Measurements from ENCODE around the gene CEND1. TPM values are rescaled to one million over a fixed set of nuclear protein-coding genes. Genes with fewer than 3 reads are reported as not detected.

Gene CEND1
- total and polyA plus RNA-seq, 2 donors (not counting 3 experiments of a cell fraction or from before 2014, with no cell fraction given): 0.15 to 0.40 TPM

- no peak overlapping the region for H3K4me3 ChIP-seq (replicated peaks in 1 of 3; ENCODE audit: insufficient read depth in 1 of 3, low read depth in 1 of 3, low read length in 3 of 3)
- DNase-seq (ENCODE audit: low read depth, low spot score): no peak
- intact Hi-C loops (cut with micrococcal nuclease) (no loop called here), dilution Hi-C loops (cut with MboI; ENCODE audit: extremely low pct_ligation_motif_present, low sequenced_read_pairs) (no loop called here)
- POLR2A ChIA-PET: no interaction called here
- peaks cover 37% of the 10 kb centered on the region for H3K4me1 ChIP-seq (ENCODE audit: control insufficient read depth, extremely low read depth, insufficient read depth, low read length)
- TF ChIP-seq FOS (IDR thresholded peaks at IDR 0.05; ENCODE audit: borderline replicate concordance, insufficient read depth, low read length) (no peak), MAX (IDR thresholded peaks at IDR 0.05; ENCODE audit: insufficient read depth, insufficient read length) (no peak), EZH2 (IDR thresholded peaks at IDR 0.05; ENCODE audit: borderline replicate concordance, low read depth, low read length, severe bottlenecking) (no peak), JUN (IDR thresholded peaks at IDR 0.05; ENCODE audit: borderline replicate concordance, insufficient read depth, insufficient read length, low read depth) (no peak), MYC (IDR thresholded peaks at IDR 0.05; ENCODE audit: low read depth, low read length) (no peak), GATA2 (IDR thresholded peaks at IDR 0.05; ENCODE audit: insufficient read depth, insufficient read length, low read depth, low read length) (no peak), POLR2A (IDR thresholded peaks at IDR 0.05; ENCODE audit: low read depth, low read length) (no peak), POLR2AphosphoS5 (IDR thresholded peaks at IDR 0.05; ENCODE audit: insufficient read depth, low read depth, low read length) (no peak)
- TF ChIP-seq, protein P1, sequence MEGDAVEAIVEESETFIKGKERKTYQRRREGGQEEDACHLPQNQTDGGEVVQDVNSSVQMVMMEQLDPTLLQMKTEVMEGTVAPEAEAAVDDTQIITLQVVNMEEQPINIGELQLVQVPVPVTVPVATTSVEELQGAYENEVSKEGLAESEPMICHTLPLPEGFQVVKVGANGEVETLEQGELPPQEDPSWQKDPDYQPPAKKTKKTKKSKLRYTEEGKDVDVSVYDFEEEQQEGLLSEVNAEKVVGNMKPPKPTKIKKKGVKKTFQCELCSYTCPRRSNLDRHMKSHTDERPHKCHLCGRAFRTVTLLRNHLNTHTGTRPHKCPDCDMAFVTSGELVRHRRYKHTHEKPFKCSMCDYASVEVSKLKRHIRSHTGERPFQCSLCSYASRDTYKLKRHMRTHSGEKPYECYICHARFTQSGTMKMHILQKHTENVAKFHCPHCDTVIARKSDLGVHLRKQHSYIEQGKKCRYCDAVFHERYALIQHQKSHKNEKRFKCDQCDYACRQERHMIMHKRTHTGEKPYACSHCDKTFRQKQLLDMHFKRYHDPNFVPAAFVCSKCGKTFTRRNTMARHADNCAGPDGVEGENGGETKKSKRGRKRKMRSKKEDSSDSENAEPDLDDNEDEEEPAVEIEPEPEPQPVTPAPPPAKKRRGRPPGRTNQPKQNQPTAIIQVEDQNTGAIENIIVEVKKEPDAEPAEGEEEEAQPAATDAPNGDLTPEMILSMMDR (IDR thresholded peaks at IDR 0.05; ENCODE audit: extremely low read depth in 1 of 2, insufficient read depth in 1 of 2, low read depth in 1 of 2, low read length in 2 of 2): no peak
- H3K9me1 ChIP-seq (replicated peaks; ENCODE audit: control insufficient read depth, extremely low read depth, insufficient read depth, low read length): no peaks in the 10 kb centered on the region
- no peaks in the 10 kb centered on the region for H3K27me3 ChIP-seq (ENCODE audit: control insufficient read depth in 2 of 2, insufficient read depth in 2 of 2, low read length in 2 of 2)
- no peaks in the 10 kb centered on the region for H3K9me3 ChIP-seq (replicated peaks; ENCODE audit: control insufficient read depth, insufficient read depth, low read length)
- BruUV-seq (replicated peaks): TSS peak; percentile 14
- no peak for FAIRE-seq
- no peak overlapping the region for H3K9ac ChIP-seq (replicated peaks; ENCODE audit: extremely low read depth, insufficient read depth, low read length)
- CTCF ChIA-PET: no interaction called here
- H3K27ac ChIP-seq (ENCODE audit: insufficient read depth, low read depth, low read length): no peak overlapping the region
- H4K20me1 ChIP-seq (replicated peaks; ENCODE audit: control insufficient read depth, extremely low read depth, insufficient read depth, low read length): no peaks in the 10 kb centered on the region
- H3K4me2 ChIP-seq (ENCODE audit: insufficient read depth, low read length): no peak overlapping the region
- peaks cover 19% of the 10 kb centered on the region for H3K79me2 ChIP-seq (ENCODE audit: control insufficient read depth, insufficient read depth, low read length)
- peaks cover 4 to 17% of the 10 kb centered on the region in 2 experiments for H3K36me3 ChIP-seq (ENCODE audit: control insufficient read depth in 2 of 2, extremely low read depth in 1 of 2, insufficient read depth in 2 of 2, low read length in 2 of 2)
- H2AFZ ChIP-seq (ENCODE audit: low read depth, low read length): no peak overlapping the region
Measured at GRCh38 chr11:824292-824880, 34.5 kb upstream of the CEND1 start.
